NCI-H460 (cell line): ENCODE data around the gene EIF4E. TPM values are rescaled to one million over a fixed set of nuclear protein-coding genes. Genes with fewer than 3 reads are reported as not detected.
A peak's percentile ranks its signal among the peaks of the same experiment; 100 is the strongest.
"Not testable (repeated sequence)": the region's sequence is repeated elsewhere in the genome, so short reads cannot be mapped to it uniquely, and the experiment has no call there.

Experiments
- DNase-seq: peaks from one replicate; pipeline ENCODE4 v3.0.0-alpha.2; 2016; ENCODE audit warnings: low read depth; ENCODE audit errors: extremely low read depth
- total RNA-seq: library from RNA; depleted of rRNA; stranded (reverse); fragments of >200 nt; shearing (Covaris generic); gene quantifications from 2 replicates; pipeline ENCODE4 v1.2.3, GENCODE V29; 2014

Gene EIF4E
- total RNA-seq, 1 experiment from 2014 or later: 145 TPM

DNA sequence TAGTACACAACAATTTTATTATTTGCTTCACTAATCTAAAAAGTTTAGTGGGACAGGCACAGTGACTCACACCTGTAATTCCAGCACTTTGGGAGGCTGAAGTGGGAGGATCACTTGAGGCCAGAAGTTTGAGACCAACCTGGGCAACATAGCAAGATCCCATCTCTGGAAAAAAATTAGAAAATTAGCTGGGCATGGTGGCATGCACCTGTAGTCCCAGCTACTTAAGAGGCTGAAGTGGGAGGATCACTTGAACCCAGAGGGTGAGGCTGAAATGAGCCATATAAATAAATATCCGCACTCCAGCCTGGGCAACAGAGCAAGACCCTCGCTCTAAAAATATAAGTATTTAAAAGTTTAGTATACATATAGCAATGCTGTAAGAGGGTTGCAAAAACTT lies 42.6 kb downstream of the EIF4E start:
- not testable (repeated sequence) for DNase-seq

DNA sequence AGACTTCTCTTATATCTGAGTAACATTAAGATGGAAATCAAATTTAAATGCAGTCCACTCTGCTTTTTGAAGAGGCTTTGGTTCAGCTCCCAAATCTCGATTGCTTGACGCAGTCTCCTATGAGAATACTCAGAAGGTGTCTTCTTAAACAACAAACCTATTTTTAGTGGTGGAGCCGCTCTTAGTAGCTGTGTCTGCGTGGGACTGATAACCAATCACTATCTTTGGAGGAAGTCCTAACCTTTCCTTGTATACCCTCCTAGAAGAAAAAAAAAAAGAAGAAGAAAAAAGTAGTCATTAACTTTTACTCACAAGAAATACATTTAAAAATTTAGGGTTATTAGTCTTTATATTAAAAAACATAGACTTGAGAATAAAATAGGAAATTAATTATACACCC lies 48.0 kb downstream of the EIF4E start:
- not testable (repeated sequence) for DNase-seq

DNA sequence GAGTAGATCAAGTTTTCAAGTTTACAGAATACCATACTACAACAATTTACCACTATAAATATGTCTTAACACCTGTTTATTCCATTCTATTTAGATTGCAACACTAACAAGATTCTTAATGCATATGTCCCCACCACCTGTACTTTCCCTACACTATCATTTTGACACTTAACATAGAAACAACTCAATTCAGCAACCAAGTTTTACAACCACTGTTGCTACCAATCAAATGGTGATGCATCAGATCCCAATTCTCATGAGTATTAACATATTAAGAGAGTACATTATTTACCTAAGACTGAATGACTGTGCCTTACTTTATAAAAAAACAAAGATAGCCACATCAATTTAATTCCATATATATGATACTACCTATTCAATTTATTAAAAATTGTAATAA lies 49.4 kb downstream of the EIF4E start:
- DNase-seq: no peak

DNA sequence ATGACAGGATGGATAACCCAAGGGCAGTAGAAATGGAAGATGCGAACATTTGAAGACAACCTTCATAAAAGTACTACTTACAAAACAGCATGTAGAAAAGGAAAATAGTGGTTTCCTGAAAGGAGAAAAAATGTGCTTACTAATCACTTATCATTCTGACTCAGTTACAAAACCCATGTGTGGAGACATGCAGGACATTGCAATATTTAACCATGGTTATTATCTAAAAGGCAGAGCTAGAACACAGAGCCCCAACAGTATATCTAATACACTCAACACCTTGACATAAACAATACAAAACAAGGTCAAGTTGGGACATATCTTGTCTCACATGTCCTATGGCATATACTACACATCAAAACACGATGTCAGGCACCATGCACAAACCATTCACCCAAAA lies 55.9 kb downstream of the EIF4E start:
- no peak for DNase-seq

DNA sequence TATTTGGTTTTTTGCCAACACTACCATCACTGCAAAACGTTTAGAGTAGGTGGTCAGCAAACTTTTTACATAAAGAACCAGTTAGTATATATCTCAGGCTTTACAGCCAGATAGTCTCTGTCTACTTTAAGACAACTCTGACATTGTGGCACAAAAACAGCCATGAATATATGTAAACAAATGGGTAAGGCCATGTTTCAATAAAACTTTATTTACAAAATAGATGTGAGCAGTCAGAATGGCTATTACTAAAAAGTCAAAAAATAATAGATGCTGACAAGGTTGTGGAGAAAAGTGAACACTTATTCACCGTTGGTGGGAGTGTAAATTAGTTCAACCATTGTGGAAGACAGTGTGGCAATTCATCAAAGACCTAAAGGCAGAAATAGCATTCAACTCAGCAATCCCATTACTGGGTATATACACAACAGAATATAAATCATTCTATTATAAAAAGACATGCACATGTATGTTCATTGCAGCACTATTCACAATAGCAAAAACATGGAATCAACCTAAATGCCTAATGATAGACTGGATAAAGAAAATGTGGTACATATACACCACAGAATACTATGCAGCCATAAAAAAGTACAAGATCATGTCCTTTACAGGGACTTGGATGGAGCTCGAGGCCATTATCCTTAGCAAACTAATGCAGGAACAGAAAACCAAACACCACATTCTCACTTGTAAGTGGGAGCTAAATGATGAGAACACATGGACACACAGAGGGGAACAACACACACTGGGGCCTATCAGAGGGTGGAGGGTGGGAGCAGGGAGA lies 56.6 kb downstream of the EIF4E start:
- DNase-seq: not testable (repeated sequence)

DNA sequence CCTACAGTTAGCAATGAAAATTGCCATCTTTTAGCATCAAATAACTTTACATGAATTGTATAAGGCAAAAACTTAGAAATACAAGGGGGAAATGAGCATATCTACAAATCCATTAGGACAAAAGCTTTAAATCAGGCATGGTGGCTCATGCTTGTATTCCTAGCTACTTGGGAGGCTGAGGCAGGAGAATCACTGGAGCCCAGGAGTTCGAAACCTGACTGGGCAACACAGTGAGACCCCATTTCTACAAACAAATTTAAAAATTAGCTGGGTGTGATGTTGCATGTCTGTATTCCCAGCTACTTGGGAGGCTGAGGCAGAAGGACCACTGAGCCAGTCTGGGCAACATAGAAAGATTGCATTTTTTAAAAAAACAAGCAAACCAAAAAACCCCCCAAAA lies 61.3 kb downstream of the EIF4E start:
- no peak for DNase-seq

DNA sequence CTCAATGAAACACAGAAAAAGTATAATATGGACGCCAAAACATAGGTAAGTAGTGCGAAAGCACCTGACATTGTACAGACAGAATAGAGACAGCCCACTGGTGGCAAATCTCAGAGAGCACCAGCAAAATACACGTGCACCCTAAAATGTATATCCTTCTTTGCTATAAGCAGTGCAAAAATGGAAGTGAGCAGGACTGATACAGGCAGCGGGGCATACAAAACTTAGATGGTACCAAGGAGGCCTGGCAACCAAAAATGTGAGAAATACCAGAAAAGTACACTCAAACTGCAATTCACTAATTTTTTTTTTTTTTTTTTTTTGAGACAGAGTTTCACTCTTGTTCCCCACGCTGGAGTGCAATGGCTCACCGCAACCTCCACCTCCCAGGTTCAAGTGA lies 63.9 kb downstream of the EIF4E start:
- DNase-seq: no peak

DNA sequence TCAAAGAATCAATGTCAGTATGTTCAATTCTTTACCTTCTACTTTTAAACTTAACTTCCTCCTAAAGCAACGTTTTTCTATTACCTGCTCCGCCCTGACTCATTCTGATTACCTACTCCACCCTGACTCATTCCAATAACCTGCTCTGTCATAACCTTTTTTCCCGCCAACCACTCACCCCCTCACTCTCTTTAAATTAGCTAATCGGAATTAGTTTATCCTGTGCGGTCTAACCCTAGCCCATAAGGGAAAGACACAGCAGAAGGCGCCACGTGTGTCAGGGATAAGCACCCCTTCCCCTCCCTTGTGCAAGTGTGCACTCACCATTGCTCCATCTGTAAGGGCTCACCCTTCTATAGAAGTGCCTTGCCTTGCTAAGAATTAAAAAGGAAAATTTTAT lies 64.4 kb downstream of the EIF4E start:
- DNase-seq: no peak

DNA sequence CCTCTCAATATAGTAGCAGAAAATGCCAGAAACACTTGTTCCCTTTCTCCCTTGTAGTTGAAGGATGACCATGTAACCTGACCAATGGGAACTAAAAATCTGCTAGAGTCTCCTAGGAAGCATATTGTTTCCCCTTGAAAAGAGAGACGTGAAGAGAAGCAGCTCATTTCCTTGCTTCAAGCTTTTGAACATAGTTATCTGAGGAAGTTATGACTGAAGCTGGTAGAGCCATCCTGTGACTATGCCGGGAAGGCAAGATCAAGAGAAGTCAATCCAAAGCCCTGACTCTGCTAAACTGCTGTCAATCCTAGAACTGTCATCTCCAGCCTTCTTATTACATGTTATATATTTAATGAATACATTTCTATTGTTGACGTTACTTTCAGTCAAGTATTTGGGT lies 66.6 kb downstream of the EIF4E start:
- no peak for DNase-seq

DNA sequence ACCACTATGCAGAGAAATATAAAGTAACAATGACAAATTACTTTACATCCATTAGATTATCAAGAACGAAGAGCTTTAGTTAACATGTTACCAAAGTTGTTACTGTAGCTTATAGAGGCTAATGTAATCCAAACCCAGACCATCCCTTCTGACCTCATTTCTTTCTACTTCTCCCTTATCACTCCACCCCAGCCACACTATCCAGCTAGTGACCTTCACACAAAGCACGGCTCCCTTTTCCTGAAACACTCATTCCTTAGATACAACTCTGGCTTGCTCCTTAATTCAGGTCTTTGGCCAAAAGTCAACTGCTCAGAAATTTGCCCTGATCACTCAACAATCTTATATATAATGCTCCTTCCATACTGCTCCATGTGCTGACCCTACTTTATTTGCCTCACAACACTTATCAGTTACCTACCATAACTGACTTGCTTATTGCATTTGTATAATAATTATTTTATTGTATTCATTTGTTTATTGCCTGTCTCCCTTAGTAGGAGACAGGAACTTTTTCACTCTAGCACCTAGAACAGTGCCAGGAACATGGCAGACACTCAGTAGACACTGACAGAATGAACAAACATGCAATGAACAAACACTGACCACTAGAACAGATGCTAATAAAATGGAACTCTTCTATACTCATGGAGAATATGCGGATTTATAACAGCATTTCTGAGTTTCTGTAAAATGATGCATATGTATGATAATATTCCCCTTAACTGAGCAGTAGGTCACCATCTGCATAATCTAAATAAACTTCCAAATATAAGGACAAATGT lies 67.6 kb downstream of the EIF4E start:
- no peak for DNase-seq

DNA sequence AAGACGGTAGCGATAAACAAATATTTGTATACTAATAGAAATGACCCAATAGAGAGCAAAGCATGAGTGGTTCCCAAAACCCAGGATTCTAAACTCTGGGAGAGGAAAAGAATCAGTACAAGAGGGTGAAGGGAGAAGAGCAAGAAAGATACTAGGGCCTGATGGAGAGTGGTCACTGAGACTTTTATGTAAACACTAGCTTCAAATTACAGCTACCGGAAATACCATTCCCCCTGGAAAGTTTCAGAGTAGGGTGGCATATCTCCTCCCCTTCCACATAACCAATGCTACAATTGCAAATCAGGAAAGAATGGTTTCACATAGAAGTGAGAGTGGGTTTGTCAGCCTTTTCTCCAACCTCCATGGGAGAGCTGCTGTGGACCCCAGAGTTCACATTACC lies 77.1 kb downstream of the EIF4E start:
- peak; percentile 1 for DNase-seq

DNA sequence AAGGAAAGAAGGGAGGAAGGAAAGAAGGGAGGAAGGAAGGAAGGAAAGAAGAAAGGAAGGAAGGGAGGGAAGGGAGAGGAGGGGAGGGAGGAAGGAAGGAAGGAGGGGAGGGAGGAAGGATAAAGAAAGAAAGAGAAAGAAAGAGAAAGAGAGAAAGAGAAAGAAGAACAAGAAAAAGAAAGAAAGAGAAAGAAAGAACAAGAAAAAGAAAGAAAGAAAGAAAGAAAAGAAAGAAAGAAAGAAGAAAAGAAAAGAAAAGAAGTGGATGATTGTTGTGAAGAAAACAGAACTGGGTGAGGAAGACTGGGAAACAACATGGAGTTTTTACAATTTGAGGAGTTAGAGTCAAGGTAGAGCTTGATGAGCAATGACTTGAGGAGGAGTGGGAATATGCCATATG lies 78.0 kb downstream of the EIF4E start:
- DNase-seq: no peak

DNA sequence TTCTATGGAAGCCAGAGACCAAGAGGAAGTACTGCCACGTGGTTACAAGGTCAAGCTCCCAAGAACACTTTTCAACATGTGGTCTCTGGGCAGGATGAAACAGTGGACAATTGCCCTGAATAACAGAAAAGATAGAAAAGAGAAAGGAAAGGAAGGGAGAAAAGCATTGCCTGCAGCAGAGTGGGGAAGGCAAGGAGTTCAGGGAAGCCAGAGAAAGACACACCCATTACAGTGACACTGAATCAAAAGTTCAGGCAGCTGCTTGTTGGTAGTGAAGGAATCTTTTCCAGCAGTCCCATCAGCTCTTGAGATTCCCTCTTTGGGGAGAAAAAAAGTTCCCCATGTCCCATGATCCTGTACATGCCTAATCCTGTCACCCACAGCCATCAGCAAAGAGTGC lies 80.5 kb downstream of the EIF4E start:
- no peak for DNase-seq

DNA sequence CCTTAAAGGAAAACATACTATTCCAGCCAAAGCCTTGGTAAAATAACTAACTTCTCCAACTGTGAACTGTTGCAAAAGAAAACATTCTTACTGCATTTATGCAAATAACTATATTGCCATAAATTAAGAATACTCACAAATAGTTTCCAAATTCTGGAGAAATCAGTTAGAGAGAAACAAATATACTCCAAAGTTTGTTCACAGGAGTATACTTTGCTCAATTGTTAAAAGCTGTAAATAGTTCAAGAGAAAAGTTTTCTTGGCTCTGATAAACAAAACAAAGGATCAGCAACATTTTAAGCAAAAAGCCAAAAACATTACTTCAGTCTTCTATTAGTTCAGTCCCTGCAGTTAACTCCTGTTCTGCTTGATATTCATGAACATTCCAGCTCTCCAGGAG lies 83.0 kb downstream of the EIF4E start:
- no peak for DNase-seq

DNA sequence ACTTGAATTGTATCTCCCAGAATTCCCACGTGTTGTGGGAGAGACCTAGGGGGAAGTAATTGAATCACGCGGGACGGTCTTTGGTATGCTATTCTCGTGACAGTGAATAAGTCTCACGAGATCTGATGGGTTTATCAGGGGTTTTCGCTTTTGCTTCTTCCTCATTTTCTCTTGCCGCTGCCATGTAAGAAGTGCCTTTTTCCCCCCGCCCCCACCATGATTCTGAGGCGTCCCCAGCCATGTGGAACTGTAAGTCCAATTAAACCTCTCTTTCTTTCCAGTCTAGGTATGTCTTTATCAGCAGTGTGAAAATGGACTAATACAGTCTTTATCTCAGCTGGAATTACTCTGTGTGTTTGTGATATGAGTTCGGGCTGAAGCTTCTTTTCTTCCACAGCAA lies 86.0 kb downstream of the EIF4E start:
- DNase-seq: not testable (repeated sequence)

DNA sequence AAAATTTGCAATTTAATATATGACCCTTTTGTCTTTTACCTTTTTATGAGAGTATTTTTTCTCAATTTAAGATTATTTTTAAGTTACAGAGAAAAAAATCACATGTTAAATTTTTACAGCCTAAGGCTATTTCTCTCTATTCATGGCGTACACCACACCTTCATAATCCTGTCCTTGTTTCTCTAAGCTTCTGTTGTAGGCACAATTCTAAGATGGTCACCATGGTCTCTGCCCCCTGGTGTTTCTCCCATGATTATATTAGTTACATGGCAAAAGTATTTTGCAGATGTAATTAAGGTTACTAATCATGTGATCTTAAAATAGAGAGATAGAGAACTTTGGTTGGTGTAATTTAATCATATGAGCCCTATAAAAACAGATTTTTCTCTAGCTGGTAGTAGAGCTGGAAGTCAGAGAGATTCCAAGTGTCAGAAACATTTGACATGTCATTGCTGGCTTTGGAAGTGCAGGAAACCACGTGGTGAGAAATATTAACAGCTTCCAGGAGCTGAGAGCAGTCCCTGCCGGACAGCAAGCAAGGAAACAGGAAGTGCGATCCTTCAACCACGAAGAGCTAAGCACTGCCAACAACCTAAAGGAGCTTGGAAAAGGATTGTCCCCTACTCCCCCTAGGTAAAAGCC lies 89.8 kb downstream of the EIF4E start:
- DNase-seq: peak; percentile 1

DNA sequence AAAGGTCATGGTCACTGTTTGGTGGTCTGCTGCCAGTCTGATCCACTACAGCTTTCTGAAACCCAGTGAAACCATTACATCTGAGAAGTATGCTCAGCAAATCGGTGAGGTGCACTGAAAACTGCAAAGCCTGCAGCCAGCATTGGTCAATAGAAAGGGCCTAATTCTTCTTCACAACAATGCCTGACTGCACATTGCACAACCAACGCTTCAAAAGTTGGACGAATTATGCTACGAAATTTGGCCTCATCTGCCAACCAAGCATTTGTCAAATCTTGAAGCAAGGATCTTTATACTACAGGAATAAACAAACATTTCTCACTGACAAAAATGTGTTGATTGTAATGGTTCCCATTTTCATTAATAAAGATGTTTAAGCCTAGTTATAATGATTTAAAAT lies 90.4 kb downstream of the EIF4E start:
- no peak for DNase-seq

DNA sequence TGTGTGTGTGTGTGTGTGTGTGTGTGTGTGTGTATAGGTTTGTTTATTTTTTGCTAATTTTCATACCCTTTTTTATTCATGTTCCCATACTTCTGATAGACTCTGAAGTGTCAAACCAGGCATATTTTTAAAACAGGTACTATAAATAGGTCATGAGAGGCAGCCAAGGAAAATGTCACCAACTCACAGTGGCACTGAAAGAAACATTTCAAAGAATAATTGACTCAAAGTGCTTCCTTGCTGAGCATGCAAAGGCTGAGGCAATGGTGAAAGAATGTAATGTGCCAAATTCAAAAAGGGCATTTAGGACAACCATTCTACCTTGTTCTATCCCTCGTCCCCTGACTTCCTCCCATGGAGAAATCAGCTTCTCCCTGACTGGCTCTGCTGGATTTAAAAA lies 95.5 kb downstream of the EIF4E start:
- DNase-seq: no peak

DNA sequence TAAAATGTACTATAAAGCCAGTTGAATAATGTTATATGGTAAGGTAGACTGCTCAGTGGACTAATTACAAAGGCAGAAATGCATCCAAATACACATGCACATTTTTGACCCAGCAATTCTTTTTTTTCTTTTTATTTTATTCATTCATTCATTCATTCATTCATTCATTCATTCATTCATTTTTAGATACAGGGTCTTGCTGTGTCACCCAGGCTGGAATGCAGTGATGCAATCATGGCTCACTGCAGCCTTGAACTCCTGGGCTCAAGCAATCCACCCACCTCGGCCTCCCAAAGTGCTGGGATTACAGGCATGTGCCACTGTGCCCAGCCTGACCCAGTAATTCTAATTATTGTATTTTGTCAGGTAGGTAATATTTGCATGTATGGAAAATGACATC lies 97.9 kb downstream of the EIF4E start:
- not testable (repeated sequence) for DNase-seq
